HepG2 (cell line): ENCODE results near the gene URB1. TPM values are rescaled to one million over a fixed set of nuclear protein-coding genes. Genes with fewer than 3 reads are reported as not detected.

Source experiments
- ATAC-seq: fragments of 200-7000 bp; cut with Tn5 transposase; 3 replicates; pipeline ENCODE4 v1.9.1; 2020; ENCODE audit warnings: mild to moderate bottlenecking, moderate library complexity
- BruUV-seq: library from RNA; stranded (reverse); fragments of 400-500 nt; replicated peaks from 2 replicates; lab custom pipeline; 2021; lab: Mats Ljungman, UMichigan
- CTCF ChIA-PET: fragments of 300-600 bp; formaldehyde crosslinking; extraction: SDS; loops from one replicate; lab custom pipeline; 2021; ENCODE audit warnings: low total read pairs, inconsistent platforms, low intra/inter-chr PET ratio; lab: Yijun Ruan, JAX
- POLR2A ChIA-PET: fragments of 350-600 bp; sonication (Branson Sonifier 250); formaldehyde crosslinking; loops from one replicate; lab custom pipeline; 2020; ENCODE audit warnings: antibody characterized with exemption, inconsistent platforms; lab: Yijun Ruan, JAX
- DNase-seq: peaks from one replicate; pipeline ENCODE4 v3.0.0-alpha.2; 2015; ENCODE audit warnings: low spot score
- FAIRE-seq: peaks from 3 replicates; lab custom pipeline; 2011; peaks lifted over from hg19 to GRCh38; lab: Jason Lieb, UNC
- H2AFZ ChIP-seq: one replicate; pipeline ENCODE4 v1.6.1; 2011; ENCODE audit warnings: low read length, inconsistent platforms
- H3K27ac ChIP-seq: fragments of 300-600 bp; 3 replicates; pipeline ENCODE4 v1.8.0; 2011; ENCODE audit warnings: mixed run types, mild to moderate bottlenecking, mixed read lengths, low read length, inconsistent platforms; ENCODE audit not compliant: insufficient read depth; ENCODE audit errors: extremely low read length
- H3K27me3 ChIP-seq, 2 experiments: fragments of 200-600 bp in 1 of 2; 2 replicates in 1 of 2; 3 replicates in 1 of 2; pipeline versions ENCODE4 v1.6.0 to v1.8.0; 2011; ENCODE audit warnings: low read length in 2 of 2, mild to moderate bottlenecking in 2 of 2, moderate library complexity in 2 of 2, inconsistent platforms in 1 of 2; ENCODE audit not compliant: insufficient read depth in 2 of 2, control insufficient read depth in 1 of 2
- H3K36me3 ChIP-seq, 2 experiments: fragments of 200-600 bp in 1 of 2; replicated peaks in 1 of 2; 2 replicates in 1 of 2; 3 replicates in 1 of 2; pipeline versions ENCODE4 v1.5.1 to v1.8.0; 2011; ENCODE audit warnings: low read length in 2 of 2, inconsistent platforms in 1 of 2; ENCODE audit not compliant: insufficient read depth in 2 of 2, control insufficient read depth in 1 of 2
- H3K4me1 ChIP-seq: 2 replicates; pipeline ENCODE4 v1.5.1; 2012; ENCODE audit warnings: low read length, inconsistent platforms; ENCODE audit not compliant: insufficient read depth
- H3K4me2 ChIP-seq: 2 replicates; pipeline ENCODE4 v1.6.0; 2011; ENCODE audit warnings: low read depth, low read length, inconsistent platforms
- H3K4me3 ChIP-seq, 3 experiments: fragments of 200-600 bp in 1 of 3; sonication (generic), shearing (Covaris generic) in 1 of 3; replicated peaks in 1 of 3; 2 replicates each; pipeline ENCODE4 v1.5.1; 2011 to 2016; ENCODE audit warnings: low read length in 3 of 3, inconsistent platforms in 2 of 3, low read depth in 2 of 3, mild to moderate bottlenecking in 2 of 3, control low read depth in 1 of 3, mixed read lengths in 1 of 3; ENCODE audit not compliant: insufficient read depth in 1 of 3
- H3K79me2 ChIP-seq: one replicate; pipeline ENCODE4 v1.6.1; 2011; ENCODE audit warnings: low read length, inconsistent platforms; ENCODE audit not compliant: insufficient read depth
- H3K9ac ChIP-seq: 2 replicates; pipeline ENCODE4 v1.6.0; 2011; ENCODE audit warnings: mild to moderate bottlenecking, low read depth, low read length, inconsistent platforms; ENCODE audit not compliant: insufficient read depth
- H3K9me3 ChIP-seq: 2 replicates; pipeline ENCODE4 v1.5.1; 2012; ENCODE audit warnings: mild to moderate bottlenecking, low read length
- H4K20me1 ChIP-seq: 2 replicates; pipeline ENCODE4 v1.6.0; 2011; ENCODE audit warnings: inconsistent platforms, mild to moderate bottlenecking, low read length, moderate library complexity; ENCODE audit not compliant: insufficient read depth
- PAX8 ChIP-seq: sonication (generic); formaldehyde crosslinking; IDR thresholded peaks from 2 replicates; pipeline ENCODE4 v1.8.0; 2022; ENCODE audit warnings: mild to moderate bottlenecking, missing genetic modification reagents, borderline replicate concordance
- PHF20 ChIP-seq: sonication (generic); formaldehyde crosslinking; IDR thresholded peaks from 2 replicates; pipeline ENCODE4 v1.5.0; 2020; ENCODE audit warnings: mild to moderate bottlenecking, missing genetic modification reagents
- RBM22 ChIP-seq: fragments of 200-400 bp; formaldehyde crosslinking; optimal IDR thresholded peaks from 2 replicates; pipeline ENCODE3; 2017; ENCODE audit warnings: mild to moderate bottlenecking, low read length, moderate library complexity
- SETDB1 ChIP-seq: sonication (generic); formaldehyde crosslinking; IDR thresholded peaks from 2 replicates; pipeline ENCODE4 v1.5.1; 2020; ENCODE audit warnings: missing genetic modification reagents, mild to moderate bottlenecking, borderline replicate concordance
- TERF1 ChIP-seq: sonication (generic); formaldehyde crosslinking; IDR thresholded peaks from 2 replicates; pipeline ENCODE4 v1.8.0; 2022; ENCODE audit warnings: mild to moderate bottlenecking, missing genetic modification reagents, moderate library complexity
- ZBTB33 ChIP-seq: sonication (generic); formaldehyde crosslinking; IDR thresholded peaks from 2 replicates; pipeline ENCODE4 v1.4.0; 2020; ENCODE audit warnings: missing genetic modification reagents
- ZBTB46 ChIP-seq: sonication (generic); formaldehyde crosslinking; IDR thresholded peaks from 2 replicates; pipeline ENCODE4 v1.4.0; 2020; ENCODE audit warnings: mild to moderate bottlenecking, missing genetic modification reagents, borderline replicate concordance
- ZNF138 ChIP-seq: sonication (generic); formaldehyde crosslinking; IDR thresholded peaks from 2 replicates; pipeline ENCODE4 v1.5.0; 2020; ENCODE audit warnings: mild to moderate bottlenecking, low read depth, missing genetic modification reagents
- ZNF205 ChIP-seq: IDR thresholded peaks from 2 replicates; pipeline ENCODE4 v1.6.1; 2018; ENCODE audit warnings: missing biosample characterization, missing genetic modification reagents
- ZNF547 ChIP-seq: sonication (generic); formaldehyde crosslinking; IDR thresholded peaks from 2 replicates; pipeline ENCODE4 v1.5.1; 2020; ENCODE audit warnings: mild to moderate bottlenecking, missing genetic modification reagents
- ZNF713 ChIP-seq: sonication (generic); formaldehyde crosslinking; IDR thresholded peaks from 2 replicates; pipeline ENCODE4 v1.4.0; 2020; ENCODE audit warnings: mild to moderate bottlenecking, missing genetic modification reagents
- ZNF800 ChIP-seq: sonication (generic); formaldehyde crosslinking; IDR thresholded peaks from 2 replicates; pipeline ENCODE4 v1.4.0; 2020; ENCODE audit warnings: missing genetic modification reagents
- WGBS: methylation state at CpG from one replicate; pipeline ENCODE4 v1.1.6; 2017; ENCODE audit warnings: low lambda C conversion rate; 5-methylcytosine and 5-hydroxymethylcytosine counted together
- in situ Hi-C: cut with HindIII; loops from 2 replicates; pipeline ENCODE4 v1.10.0; 2017; ENCODE audit warnings: low pct_unique_long_range_greater_than_20kb; ENCODE audit not compliant: extremely low pct_ligation_motif_present
- intact Hi-C: fragments of 100-400 bp; cut with micrococcal nuclease; formaldehyde crosslinking; loops from one replicate; pipeline ENCODE4 v1.10.0; 2022; ENCODE audit not compliant: unreplicated experiment
- polyA plus RNA-seq, 8 experiments: library from polyadenylated mRNA; depleted of rRNA in 3 of 8; stranded (reverse) in 7 of 8; unstranded in 1 of 8; fragments of >200 nt; fragmentation: Illumina TruSeq in 4 of 8; extraction: Trizol in 4 of 8; gene quantifications; 2 replicates each; pipeline versions ENCODE4 v1.2.1 to v1.2.3, GENCODE V29; 2011 to 2016; ENCODE audit warnings: low read depth in 4 of 8, missing spikeins in 1 of 8, mixed read lengths in 1 of 8; ENCODE audit not compliant: insufficient read depth in 1 of 8
- total RNA-seq, 5 experiments: library from RNA; depleted of rRNA; stranded (reverse); fragments of >200 nt; fragmentation: Illumina TruSeq; extraction: Trizol; gene quantifications; 2 replicates each; pipeline ENCODE4 v1.2.3, GENCODE V29; 2016; ENCODE audit warnings: low read depth in 1 of 5

The URB1 gene
- total and polyA plus RNA-seq, 2 of the 13 experiments (the other 11 are each of a cell fraction or from before 2014, with no cell fraction given) = 4.5 to 16.7 TPM

- peaks cover 5 to 30% of the 10 kb centered on the region in 2 experiments for H3K27me3 ChIP-seq
- no peak overlapping the region for H2AFZ ChIP-seq
- POLR2A ChIA-PET = no interaction called here
- no peak overlapping the region for H3K9ac ChIP-seq
- intact Hi-C loops = loop anchor here (10.0 kb wide), 1 partner anchor 905 kb away; no protein-coding TSS in a partner anchor
- no peaks in the 10 kb centered on the region for H4K20me1 ChIP-seq
- 45% methylated on average over 4 of the region's 4 CpGs for WGBS
- in situ Hi-C loops = loop anchor here (5.0 kb wide), 1 partner anchor 182 kb away; no protein-coding TSS in a partner anchor
- no peak overlapping the region for H3K4me2 ChIP-seq
- H3K79me2 ChIP-seq = no peaks in the 10 kb centered on the region
- CTCF ChIA-PET = no interaction called here
- ATAC-seq (no peak), DNase-seq (no peak), FAIRE-seq (no peak)
- no TSS peak for BruUV-seq
- no peaks in the 10 kb centered on the region for H3K36me3 ChIP-seq
- H3K4me3 ChIP-seq = no peak overlapping the region
- TF ChIP-seq ZNF800 (CRISPR knock-in tag) (no peak), ZBTB33 (CRISPR knock-in tag) (no peak), ZNF547 (no peak), RBM22 (no peak), ZNF138 (CRISPR knock-in tag) (no peak), TERF1 (CRISPR knock-in tag) (no peak), PAX8 (CRISPR knock-in tag) (no peak), ZNF205 (CRISPR knock-in tag) (no peak), ZNF713 (no peak), PHF20 (CRISPR knock-in tag) (no peak), SETDB1 (CRISPR knock-in tag) (no peak), ZBTB46 (no peak)
- no peaks in the 10 kb centered on the region for H3K9me3 ChIP-seq
- H3K27ac ChIP-seq = no peak overlapping the region
- H3K4me1 ChIP-seq = peaks cover 29% of the 10 kb centered on the region
Measured at GRCh38 chr21:32410291-32410690, 17.5 kb upstream of the URB1 start.
